ENCODE measurements around the gene SLC25A52. TPM values are rescaled to one million over a fixed set of nuclear protein-coding genes. Genes with fewer than 3 reads are reported as not detected.

SLC25A52 gene
- total and polyA plus RNA-seq, 2 experiments from 2014 or later = not detected

DNA sequence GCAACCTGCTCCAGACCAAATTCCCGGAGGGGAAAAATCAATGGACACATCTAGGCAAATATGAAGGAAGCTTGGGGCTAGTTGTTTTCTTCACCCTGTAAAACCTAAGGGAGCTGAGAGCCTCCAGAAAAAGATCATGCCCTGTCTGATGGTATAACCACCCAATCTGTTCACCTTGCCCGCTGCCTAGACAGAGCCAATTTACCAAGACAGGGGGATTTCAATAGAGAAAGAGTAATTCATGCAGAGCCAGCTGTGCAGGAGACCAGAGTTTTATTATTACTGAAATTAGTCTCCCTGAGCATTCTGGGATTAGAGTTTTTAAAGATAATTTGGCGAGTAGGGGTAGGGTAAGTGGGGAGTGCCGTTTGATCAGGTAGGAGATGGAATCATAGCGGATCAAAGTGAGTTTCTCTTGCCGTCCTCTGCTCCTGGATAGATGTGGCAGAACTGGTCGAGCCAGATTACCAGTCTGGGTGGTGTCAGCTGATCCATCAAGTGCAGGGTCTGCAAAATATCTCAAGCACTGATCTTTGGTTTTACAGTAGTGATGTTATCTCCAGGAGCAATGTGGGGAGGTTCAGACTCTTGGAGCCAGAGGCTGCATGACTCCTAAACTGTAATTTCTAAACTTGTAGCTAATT is 41.2 kb downstream of the SLC25A52 start:
- H3K27ac ChIP-seq (ENCODE audit: low read depth) = no peak overlapping the region
- no peaks in the 10 kb centered on the region for H3F3A ChIP-seq (replicated peaks; ENCODE audit: low read depth)
- H3K9me2 ChIP-seq (ENCODE audit: insufficient read depth) = peaks cover 5% of the 10 kb centered on the region; the same call in 1 of the 2 replicates
- H3K4me1 Mint-ChIP-seq = peaks cover 3% of the 10 kb centered on the region; the same call in 1 of the 3 replicates
- no peak overlapping the region for H3K27ac Mint-ChIP-seq
- no peaks in the 10 kb centered on the region for H3K36me3 ChIP-seq (ENCODE audit: insufficient read depth)
- H3K4me1 ChIP-seq (ENCODE audit: insufficient read depth) = peaks cover 2% of the 10 kb centered on the region; the same call in 1 of the 2 replicates
- no peak overlapping the region for H3K4me2 ChIP-seq
- DNase-seq (ENCODE audit: low spot score) (no peak), ATAC-seq (no peak)
- H2AFZ ChIP-seq = no peak overlapping the region
- no peak overlapping the region for H3K4me3 ChIP-seq
- no peak for TF ChIP-seq STAT1 (IDR thresholded peaks at IDR 0.05; ENCODE audit: unreplicated experiment)
- TF ChIP-seq ZNF331 (CRISPR knock-in tag; IDR thresholded peaks at IDR 0.05; ENCODE audit: low read depth) = no peak
- no peak for TF ChIP-seq EZH2phosphoT487 (IDR thresholded peaks at IDR 0.05; ENCODE audit: unreplicated experiment)
- TF ChIP-seq, protein P1, sequence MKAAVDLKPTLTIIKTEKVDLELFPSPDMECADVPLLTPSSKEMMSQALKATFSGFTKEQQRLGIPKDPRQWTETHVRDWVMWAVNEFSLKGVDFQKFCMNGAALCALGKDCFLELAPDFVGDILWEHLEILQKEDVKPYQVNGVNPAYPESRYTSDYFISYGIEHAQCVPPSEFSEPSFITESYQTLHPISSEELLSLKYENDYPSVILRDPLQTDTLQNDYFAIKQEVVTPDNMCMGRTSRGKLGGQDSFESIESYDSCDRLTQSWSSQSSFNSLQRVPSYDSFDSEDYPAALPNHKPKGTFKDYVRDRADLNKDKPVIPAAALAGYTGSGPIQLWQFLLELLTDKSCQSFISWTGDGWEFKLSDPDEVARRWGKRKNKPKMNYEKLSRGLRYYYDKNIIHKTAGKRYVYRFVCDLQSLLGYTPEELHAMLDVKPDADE (IDR thresholded peaks at IDR 0.05) = no peak
- TF ChIP-seq JUNB (IDR thresholded peaks at IDR 0.05; ENCODE audit: unreplicated experiment) = no peak
- TF ChIP-seq, protein P2, sequence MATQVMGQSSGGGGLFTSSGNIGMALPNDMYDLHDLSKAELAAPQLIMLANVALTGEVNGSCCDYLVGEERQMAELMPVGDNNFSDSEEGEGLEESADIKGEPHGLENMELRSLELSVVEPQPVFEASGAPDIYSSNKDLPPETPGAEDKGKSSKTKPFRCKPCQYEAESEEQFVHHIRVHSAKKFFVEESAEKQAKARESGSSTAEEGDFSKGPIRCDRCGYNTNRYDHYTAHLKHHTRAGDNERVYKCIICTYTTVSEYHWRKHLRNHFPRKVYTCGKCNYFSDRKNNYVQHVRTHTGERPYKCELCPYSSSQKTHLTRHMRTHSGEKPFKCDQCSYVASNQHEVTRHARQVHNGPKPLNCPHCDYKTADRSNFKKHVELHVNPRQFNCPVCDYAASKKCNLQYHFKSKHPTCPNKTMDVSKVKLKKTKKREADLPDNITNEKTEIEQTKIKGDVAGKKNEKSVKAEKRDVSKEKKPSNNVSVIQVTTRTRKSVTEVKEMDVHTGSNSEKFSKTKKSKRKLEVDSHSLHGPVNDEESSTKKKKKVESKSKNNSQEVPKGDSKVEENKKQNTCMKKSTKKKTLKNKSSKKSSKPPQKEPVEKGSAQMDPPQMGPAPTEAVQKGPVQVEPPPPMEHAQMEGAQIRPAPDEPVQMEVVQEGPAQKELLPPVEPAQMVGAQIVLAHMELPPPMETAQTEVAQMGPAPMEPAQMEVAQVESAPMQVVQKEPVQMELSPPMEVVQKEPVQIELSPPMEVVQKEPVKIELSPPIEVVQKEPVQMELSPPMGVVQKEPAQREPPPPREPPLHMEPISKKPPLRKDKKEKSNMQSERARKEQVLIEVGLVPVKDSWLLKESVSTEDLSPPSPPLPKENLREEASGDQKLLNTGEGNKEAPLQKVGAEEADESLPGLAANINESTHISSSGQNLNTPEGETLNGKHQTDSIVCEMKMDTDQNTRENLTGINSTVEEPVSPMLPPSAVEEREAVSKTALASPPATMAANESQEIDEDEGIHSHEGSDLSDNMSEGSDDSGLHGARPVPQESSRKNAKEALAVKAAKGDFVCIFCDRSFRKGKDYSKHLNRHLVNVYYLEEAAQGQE (IDR thresholded peaks at IDR 0.05; ENCODE audit: unreplicated experiment) = no peak
- no peak for TF ChIP-seq POLR2AphosphoS5 (IDR thresholded peaks at IDR 0.05; ENCODE audit: low read depth)
- no peak for TF ChIP-seq ZNF114 (CRISPR knock-in tag; IDR thresholded peaks at IDR 0.05)
- TF ChIP-seq EZH2 (IDR thresholded peaks at IDR 0.05; ENCODE audit: low read depth, unreplicated experiment) = no peak
- no peak for TF ChIP-seq NANOG (IDR thresholded peaks at IDR 0.05; ENCODE audit: borderline replicate concordance)
- TF ChIP-seq, protein P3, sequence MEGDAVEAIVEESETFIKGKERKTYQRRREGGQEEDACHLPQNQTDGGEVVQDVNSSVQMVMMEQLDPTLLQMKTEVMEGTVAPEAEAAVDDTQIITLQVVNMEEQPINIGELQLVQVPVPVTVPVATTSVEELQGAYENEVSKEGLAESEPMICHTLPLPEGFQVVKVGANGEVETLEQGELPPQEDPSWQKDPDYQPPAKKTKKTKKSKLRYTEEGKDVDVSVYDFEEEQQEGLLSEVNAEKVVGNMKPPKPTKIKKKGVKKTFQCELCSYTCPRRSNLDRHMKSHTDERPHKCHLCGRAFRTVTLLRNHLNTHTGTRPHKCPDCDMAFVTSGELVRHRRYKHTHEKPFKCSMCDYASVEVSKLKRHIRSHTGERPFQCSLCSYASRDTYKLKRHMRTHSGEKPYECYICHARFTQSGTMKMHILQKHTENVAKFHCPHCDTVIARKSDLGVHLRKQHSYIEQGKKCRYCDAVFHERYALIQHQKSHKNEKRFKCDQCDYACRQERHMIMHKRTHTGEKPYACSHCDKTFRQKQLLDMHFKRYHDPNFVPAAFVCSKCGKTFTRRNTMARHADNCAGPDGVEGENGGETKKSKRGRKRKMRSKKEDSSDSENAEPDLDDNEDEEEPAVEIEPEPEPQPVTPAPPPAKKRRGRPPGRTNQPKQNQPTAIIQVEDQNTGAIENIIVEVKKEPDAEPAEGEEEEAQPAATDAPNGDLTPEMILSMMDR (conservative IDR thresholded peaks at IDR 0.05; ENCODE audit: low read depth in 2 of 2) = no peak
- TF ChIP-seq, protein P4, sequence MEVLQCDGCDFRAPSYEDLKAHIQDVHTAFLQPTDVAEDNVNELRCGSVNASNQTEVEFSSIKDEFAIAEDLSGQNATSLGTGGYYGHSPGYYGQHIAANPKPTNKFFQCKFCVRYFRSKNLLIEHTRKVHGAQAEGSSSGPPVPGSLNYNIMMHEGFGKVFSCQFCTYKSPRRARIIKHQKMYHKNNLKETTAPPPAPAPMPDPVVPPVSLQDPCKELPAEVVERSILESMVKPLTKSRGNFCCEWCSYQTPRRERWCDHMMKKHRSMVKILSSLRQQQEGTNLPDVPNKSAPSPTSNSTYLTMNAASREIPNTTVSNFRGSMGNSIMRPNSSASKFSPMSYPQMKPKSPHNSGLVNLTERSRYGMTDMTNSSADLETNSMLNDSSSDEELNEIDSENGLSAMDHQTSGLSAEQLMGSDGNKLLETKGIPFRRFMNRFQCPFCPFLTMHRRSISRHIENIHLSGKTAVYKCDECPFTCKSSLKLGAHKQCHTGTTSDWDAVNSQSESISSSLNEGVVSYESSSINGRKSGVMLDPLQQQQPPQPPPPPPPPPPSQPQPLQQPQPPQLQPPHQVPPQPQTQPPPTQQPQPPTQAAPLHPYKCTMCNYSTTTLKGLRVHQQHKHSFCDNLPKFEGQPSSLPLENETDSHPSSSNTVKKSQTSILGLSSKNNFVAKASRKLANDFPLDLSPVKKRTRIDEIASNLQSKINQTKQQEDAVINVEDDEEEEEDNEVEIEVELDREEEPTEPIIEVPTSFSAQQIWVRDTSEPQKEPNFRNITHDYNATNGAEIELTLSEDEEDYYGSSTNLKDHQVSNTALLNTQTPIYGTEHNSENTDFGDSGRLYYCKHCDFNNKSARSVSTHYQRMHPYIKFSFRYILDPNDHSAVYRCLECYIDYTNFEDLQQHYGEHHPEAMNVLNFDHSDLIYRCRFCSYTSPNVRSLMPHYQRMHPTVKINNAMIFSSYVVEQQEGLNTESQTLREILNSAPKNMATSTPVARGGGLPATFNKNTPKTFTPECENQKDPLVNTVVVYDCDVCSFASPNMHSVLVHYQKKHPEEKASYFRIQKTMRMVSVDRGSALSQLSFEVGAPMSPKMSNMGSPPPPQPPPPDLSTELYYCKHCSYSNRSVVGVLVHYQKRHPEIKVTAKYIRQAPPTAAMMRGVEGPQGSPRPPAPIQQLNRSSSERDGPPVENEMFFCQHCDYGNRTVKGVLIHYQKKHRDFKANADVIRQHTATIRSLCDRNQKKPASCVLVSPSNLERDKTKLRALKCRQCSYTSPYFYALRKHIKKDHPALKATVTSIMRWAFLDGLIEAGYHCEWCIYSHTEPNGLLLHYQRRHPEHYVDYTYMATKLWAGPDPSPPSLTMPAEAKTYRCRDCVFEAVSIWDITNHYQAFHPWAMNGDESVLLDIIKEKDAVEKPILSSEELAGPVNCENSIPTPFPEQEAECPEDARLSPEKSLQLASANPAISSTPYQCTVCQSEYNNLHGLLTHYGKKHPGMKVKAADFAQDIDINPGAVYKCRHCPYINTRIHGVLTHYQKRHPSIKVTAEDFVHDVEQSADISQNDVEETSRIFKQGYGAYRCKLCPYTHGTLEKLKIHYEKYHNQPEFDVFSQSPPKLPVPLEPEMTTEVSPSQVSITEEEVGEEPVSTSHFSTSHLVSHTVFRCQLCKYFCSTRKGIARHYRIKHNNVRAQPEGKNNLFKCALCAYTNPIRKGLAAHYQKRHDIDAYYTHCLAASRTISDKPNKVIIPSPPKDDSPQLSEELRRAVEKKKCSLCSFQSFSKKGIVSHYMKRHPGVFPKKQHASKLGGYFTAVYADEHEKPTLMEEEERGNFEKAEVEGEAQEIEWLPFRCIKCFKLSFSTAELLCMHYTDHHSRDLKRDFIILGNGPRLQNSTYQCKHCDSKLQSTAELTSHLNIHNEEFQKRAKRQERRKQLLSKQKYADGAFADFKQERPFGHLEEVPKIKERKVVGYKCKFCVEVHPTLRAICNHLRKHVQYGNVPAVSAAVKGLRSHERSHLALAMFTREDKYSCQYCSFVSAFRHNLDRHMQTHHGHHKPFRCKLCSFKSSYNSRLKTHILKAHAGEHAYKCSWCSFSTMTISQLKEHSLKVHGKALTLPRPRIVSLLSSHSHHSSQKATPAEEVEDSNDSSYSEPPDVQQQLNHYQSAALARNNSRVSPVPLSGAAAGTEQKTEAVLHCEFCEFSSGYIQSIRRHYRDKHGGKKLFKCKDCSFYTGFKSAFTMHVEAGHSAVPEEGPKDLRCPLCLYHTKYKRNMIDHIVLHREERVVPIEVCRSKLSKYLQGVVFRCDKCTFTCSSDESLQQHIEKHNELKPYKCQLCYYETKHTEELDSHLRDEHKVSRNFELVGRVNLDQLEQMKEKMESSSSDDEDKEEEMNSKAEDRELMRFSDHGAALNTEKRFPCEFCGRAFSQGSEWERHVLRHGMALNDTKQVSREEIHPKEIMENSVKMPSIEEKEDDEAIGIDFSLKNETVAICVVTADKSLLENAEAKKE (CRISPR knock-in tag; IDR thresholded peaks at IDR 0.05) = no peak
- no peak for TF ChIP-seq CREB1 (CRISPR knock-in tag; IDR thresholded peaks at IDR 0.05; ENCODE audit: low read depth)
- H3K27me3 ChIP-seq (ENCODE audit: insufficient read depth) = no peaks in the 10 kb centered on the region
- peaks cover 12% of the 10 kb centered on the region for H3K9me3 Mint-ChIP-seq
- H3K4me3 Mint-ChIP-seq = no peak overlapping the region
- peaks cover 12% of the 10 kb centered on the region; the same call in 2 of the 3 replicates for H3K36me3 Mint-ChIP-seq (ENCODE audit: low read depth)
- H4K20me1 ChIP-seq (replicated peaks; ENCODE audit: insufficient read depth) = no peaks in the 10 kb centered on the region
- peaks cover 2% of the 10 kb centered on the region for H3K27me3 Mint-ChIP-seq (ENCODE audit: insufficient read depth, low read depth, poor library complexity)
- H3K79me2 ChIP-seq (replicated peaks; ENCODE audit: insufficient read depth) = no peaks in the 10 kb centered on the region

All from GM23338 (cell line).